Upper lobe of left lung (tissue), 4 donors: Measurements from ENCODE around the gene OR51D1.

Experiments used
- EP300 ChIP-seq, 4 donors: sonication (generic); formaldehyde crosslinking; IDR thresholded peaks; one replicate each; pipeline ENCODE4 v1.5.1; 2017; ENCODE audit warnings: antibody characterized with exemption in 4 of 4, control low read depth in 2 of 4
- POLR2A ChIP-seq, 4 donors: fragments of 450-650 bp; IDR thresholded peaks; one replicate each; pipeline ENCODE4 v1.5.1; 2016 to 2017; ENCODE audit warnings: antibody characterized with exemption in 4 of 4, mild to moderate bottlenecking in 2 of 4
- TF ChIP-seq, protein P1 (sequence below), 6 experiments: fragments of 450-650 bp in 4 of 6; fragments of 200-600 bp in 2 of 6; sonication (generic) in 2 of 6; IDR thresholded peaks; one replicate each; pipeline ENCODE4 v1.5.1; 2016 to 2019; ENCODE audit warnings: antibody characterized with exemption in 6 of 6

DNA sequence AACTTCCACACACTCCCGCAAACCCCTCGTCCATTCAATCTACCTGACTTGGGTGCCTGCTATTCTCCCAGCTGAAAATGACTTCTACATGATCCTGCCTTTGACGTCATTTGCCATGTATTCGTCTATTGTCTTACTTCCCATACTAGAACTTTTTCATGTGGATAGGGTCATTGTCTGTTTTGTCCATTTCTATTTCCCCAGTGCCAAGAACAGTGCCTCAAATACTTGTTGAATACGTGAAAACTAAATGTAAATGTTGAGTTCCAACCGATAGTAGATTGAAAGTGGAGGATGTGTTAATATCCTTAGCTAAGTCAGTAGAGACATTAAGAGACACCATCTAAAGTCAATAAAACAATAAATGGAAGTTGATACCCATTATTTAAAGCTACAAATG, 30.2 kb upstream of the OR51D1 start:
- TF ChIP-seq, protein P1, sequence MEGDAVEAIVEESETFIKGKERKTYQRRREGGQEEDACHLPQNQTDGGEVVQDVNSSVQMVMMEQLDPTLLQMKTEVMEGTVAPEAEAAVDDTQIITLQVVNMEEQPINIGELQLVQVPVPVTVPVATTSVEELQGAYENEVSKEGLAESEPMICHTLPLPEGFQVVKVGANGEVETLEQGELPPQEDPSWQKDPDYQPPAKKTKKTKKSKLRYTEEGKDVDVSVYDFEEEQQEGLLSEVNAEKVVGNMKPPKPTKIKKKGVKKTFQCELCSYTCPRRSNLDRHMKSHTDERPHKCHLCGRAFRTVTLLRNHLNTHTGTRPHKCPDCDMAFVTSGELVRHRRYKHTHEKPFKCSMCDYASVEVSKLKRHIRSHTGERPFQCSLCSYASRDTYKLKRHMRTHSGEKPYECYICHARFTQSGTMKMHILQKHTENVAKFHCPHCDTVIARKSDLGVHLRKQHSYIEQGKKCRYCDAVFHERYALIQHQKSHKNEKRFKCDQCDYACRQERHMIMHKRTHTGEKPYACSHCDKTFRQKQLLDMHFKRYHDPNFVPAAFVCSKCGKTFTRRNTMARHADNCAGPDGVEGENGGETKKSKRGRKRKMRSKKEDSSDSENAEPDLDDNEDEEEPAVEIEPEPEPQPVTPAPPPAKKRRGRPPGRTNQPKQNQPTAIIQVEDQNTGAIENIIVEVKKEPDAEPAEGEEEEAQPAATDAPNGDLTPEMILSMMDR (IDR thresholded peaks at IDR 0.05) = no peak
- TF ChIP-seq POLR2A (IDR thresholded peaks at IDR 0.05) = no peak
- no peak for TF ChIP-seq EP300 (IDR thresholded peaks at IDR 0.05)
